GM19099 (cell line): ENCODE results near the gene NAV1.

ENCODE experiments used
- POLR2A ChIP-seq: IDR thresholded peaks from 3 replicates; pipeline ENCODE4 v1.6.1; 2011; ENCODE audit warnings: low read depth; ENCODE audit not compliant: insufficient read length; ENCODE audit errors: extremely low read depth

NAV1 gene

DNA sequence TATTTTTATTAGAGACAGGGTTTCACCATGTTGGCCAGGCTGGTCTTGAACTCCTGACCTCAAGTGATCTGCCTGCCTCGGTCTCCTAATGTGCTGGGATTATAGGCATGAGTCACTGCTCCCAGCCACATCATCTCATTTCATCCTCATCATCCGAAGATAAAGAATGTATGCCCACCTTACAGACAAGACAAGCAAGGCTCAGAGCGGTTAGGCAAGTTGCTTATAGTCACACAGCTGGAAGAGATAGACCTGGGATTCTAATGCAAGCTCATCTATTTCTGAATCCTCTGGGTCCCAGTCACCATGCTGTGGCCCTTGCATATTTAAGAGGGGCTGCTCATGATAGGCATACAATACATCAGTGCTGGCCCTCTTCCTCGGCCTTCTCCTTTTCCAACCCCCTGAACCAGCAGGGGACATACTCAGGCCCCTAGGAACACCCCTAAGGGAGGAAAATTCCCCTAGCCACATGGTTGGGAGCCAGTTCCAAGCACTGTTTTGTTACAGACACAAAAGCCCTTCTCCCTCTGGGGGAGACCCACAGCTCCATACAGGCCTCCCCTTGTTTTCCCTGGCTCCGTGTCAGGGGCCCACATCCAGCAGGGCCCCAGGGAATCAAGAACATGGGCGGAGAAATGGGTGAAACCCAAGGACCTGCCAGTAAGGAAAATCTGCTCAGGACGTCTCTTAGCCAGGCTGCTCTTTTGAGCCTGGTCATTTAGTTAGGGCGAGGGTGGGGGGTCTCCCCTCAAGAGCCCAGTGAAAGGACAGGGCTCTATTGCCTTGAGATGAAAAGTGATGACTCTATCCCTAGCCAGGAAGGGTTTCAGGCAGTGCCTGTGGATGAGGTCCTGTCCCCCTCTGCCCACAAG lies 38.9 kb upstream of the NAV1 start:
- no peak for TF ChIP-seq POLR2A

DNA sequence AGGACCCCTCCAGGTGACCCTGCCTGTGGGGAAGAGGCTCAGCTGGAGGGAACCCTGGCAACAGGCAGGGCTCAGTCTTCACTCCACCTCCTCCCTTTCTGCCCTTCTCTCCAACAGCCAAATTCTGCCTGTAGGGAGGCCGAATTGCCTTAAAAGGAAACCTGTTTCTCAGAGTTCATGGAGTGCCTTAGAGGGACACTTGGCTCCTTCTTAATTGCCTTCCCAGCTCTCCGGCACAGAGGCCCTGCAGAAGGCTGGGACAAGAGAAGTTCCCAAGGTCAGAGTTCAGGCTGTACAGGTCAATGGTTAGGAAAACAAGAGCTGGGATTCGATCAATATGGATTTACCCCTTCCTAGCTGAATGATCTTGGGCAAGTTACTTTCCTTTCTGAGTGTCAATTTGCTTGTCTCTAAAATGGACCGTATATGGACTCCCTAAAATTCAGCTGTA lies 38.2 kb upstream of the NAV1 start:
- no peak for TF ChIP-seq POLR2A

DNA sequence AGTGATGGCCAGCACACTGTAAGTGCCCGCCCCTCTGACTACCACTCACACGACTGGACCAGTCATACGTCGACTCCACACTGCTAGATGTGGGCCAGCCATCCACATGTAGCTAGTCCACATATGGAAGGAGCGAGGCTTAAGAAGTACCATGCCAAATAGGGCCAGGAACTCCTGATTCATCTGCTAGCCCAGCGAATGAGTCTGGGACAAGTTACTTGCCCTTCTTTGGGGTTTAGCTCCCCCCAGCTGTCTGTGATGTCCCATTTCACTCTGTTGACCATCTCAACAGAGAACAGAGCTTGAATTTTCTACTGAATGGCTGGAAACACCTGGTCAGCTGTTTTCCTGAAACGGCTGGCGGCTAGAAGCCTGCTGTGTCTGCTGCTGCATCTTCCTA lies 37.8 kb upstream of the NAV1 start:
- TF ChIP-seq POLR2A: no peak

DNA sequence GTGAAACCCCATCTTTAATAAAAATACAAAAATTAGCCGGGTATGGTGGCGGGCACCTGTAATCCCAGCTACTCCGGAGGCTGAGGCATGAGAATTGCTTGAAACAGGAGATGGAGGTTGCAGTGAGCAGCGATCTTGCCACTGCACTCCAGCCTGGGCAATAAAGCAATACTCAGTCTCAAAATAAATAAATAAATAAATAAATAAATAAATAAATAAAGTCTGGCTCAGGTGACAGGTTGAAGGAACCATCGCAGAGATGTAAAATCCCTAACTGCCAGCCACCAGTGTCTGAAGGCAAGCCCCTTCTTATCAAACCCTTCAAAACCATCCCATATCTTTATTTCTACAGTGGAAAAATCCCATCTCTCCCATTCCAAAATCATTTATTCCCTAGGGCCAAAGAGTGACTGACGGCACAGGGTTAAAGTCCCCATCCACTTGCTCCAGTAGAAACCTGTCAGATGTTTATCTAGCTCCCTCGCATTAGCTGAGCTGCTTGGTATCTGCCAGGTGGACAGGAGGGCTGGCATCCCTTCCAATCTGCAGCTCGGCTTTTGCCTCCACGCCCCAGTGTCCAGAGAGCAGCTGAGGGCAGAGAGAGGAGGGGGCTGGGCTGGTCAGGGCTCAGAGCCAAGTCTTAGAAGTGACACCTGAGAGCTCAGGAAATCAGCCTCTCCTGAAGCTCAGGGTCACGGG lies 37.0 kb upstream of the NAV1 start:
- no peak for TF ChIP-seq POLR2A

DNA sequence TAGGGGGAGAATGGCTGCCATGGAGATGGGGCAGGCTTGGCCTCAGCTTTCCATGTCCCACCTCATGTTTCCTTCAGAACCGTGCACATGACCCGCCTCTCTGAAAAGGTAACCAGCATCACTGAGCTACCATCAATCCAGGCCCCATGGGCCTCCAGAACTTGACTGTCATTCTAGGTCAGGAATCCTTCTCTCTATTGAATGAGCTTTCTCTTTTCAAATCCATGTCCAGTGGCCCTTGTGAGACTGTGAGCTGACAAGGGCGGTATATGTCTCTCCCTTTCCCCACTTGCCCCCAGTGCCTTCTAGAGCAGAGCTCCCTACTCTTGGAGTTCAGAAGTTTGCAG lies 36.4 kb upstream of the NAV1 start:
- no peak for TF ChIP-seq POLR2A

DNA sequence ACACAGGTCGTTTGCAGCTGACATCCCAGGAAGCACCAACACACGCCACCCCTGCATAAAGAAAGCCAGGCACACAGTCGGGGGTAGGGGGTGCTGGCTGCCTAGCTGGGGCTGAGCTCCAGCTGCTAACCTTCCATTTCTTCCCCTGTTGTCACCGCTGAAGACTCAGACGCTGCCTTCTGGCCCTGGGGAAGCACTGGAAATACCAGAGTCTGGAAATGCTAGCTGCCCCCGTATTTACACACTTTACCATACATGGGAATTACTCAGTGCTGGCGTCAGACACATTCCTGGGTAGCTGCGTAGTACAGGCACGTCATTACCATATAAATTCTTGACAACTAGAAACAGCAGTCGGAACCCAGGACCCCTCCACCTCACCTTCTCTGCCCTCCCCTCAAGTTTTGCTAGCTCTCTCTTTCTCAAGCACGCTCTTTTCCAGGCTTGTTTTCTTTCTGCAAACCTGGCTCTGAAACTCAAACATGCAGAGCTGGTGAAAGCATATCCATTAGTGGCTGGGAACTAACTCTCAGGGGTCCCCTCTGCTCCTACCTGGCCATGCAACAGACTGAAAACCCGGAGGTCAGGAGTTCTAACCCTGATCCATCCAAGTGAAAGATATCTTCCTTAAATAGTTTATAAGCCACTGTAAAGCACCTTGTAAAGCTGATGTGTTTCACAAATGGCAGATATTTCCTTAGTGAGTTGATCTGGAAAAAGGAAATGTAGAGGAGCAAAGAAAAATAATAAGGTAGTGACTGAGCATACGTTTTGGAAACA lies 35.3 kb upstream of the NAV1 start:
- TF ChIP-seq POLR2A: no peak

DNA sequence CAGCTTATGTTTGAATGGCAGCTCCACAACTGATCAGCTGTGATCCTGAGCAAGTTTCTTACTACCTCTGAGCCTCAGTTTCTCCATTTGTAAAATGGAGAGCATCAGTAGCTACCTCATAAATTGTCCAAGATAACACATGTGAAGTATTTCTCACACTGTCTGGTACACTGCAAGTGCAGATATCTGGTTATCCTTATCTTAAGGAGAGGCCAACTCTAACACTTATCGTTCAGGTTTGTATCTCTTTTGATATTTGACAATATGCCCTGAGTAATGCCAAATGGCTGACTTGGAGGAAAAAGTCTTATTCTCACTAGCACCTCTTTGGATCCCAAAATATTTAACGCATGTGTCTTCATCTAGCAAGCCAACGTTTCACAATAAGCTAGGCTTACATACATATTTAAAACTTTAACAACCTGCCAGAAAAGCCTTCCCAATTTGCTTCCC lies 34.7 kb upstream of the NAV1 start:
- no peak for TF ChIP-seq POLR2A

DNA sequence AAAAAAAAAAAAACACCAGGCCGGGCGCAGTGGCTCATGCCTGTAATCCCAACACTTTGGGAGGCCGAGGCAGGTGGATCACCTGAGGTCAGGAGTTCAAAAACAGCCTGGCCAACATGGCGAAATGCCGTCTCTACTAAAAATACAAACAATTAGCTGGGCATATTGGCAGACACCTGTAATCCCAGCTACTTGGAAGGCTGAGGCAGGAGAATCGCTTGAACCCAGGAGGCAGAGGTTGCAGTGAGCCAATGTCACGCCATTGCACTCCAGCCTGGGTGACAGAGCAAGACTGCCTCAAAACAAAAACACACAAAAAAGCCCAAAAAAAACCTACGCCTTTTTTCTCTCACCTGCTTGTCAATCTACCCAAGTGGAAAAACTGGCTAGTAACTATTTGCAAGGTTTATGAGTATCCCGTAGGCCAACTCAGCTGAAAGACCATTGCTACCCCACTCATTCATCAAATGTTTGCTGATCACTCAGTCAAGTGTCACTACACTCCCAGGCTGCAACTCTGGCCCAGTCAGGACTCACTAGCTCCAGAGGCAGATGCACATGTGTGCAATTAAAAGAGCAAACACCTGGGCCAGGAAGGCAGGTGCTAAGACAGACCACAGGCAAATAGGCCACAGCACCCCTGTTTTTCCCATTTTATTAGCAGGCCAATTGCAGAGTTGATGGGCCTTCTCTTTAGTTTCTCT lies 34.0 kb upstream of the NAV1 start:
- TF ChIP-seq POLR2A: no peak

DNA sequence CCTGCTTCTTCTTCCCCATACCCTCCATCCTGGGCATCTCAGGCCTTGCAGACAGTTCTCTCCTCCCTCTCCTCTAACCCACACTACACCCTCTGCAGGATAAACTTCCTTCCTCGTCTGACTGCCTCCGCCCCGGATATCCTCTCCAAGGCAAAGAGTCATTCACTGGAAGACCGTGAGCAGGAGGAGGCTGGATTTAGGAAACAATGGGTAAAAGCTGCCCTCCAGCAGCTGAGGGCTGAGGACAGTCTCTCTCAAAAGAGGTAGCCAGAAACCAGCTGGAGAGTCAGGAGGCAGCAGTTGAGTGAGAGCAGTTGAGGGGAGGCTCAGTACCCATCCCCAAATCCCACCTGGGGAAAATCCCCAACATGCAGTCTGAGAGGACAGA lies 33.4 kb upstream of the NAV1 start:
- no peak for TF ChIP-seq POLR2A

DNA sequence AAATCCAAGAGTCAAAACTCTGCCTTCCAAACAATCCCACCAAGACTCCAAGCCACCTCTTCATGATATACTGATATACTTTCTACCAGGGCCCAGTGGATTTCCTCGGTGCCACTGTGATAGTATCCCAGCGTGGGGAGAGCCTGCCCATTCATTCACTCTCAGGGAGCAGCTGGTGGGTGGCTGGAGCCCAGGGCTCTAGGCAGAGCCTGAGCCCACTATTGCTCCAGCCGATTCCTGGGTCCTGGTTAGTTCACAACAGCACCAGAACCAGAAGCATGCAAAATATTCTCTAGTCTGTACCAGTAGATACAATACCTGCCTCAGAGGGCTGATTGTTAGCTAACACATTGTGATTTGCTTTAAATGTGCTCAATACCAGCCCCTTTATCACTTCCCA lies 32.8 kb upstream of the NAV1 start:
- no peak for TF ChIP-seq POLR2A

DNA sequence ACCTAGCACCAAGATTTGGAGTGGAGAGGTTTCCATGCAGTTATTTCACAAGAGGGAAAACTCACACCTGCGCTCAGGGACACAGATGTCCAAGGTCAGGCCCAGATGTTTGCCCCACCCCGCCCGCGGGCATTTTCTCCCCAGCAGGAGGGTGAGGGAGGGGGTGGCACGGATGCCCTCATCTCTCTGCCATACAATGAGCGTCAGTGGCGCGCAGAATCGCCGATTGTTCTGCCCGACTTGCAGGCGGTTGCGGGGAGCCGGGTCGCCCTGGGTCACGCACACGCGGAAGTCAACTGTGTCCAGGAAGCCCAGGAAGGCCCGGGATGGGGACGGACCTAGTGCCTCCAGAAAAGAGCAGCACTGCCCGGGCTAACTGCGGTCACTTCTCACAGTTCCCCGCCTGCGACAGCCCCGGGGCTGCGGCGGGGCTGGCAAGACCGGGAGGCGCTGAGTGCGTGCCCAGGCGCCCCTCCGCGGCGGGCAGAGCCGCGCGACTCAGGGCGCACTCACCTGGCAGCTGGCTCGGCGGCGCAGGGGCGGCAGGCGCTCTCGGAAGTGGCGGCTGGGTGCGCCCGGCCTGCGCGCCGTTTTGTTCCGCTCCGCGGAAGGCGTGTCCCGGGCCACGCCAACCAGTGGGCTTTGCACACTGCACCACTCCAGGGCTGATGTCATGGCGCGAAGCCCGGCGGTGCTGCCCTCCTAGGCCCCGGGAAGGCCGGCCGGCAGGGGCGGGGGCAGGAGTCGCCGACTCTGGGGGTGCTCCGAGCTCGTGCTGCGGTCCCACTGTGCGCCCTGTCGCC lies 32.2 kb upstream of the NAV1 start, which contains the start of gene CSRP1:
TSS of gene CSRP1 (minus strand) at position 567 of the 803 bp plus-strand sequence. CDS start 10,820 bp downstream, outside the sequence.
- TF ChIP-seq POLR2A: peak; percentile 95

DNA sequence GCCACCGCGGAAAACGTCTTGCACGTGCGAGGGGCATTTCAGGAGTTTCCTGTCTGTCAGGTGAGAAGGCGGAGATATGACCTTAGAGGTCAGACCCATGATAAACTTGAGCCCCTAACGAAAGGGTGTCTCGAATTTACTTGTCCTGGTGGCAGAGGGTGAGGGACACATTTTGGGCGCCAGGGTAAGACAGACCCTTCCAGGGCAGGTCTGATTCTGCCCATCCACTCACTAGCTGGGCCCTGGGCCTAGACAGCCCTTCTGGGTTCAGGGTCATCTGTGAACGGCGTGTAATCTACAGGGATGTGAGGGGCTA lies 31.6 kb upstream of the NAV1 start:
- no peak for TF ChIP-seq POLR2A

DNA sequence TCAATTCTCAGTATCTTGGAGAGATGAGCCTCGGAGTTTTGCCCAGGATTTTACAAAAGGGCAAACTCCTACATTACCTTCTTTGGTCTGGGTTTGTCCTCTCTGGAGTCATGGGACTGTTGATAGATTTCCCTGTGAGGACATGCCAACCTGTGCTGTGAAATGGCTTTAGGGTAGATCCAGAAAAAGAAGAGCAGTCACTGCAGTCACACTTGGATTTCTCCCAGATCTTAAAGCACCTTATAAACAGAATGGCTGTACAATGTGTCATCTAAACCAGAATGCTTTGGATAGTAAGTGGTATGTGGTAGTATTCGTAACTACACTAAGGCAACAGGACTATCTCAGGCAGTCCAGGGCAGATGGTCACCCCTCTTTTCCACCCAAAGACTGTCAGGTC lies 30.1 kb upstream of the NAV1 start:
- no peak for TF ChIP-seq POLR2A
